ENCODE results near the gene SH3BGR.

DNA sequence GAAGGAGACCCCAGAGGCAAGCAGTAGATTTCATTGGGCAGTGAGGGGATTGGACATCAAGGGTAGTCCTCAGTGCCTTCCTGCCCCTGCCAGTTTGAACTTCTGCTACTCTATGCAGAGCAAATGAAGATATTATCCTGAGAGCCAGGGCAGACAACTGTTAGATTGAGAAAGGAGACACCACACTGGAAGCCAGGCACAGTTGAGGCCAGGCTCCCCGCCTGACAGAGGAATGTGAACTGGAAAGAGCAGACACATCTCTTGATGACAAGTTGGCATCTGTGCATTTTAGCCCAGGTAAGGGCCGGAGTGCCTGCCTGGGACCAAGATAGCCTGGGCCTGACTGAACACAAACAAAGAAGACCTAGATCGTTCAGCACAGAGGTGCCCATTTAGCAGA is 16.0 kb downstream of the SH3BGR start:
- TF ChIP-seq, protein P1, sequence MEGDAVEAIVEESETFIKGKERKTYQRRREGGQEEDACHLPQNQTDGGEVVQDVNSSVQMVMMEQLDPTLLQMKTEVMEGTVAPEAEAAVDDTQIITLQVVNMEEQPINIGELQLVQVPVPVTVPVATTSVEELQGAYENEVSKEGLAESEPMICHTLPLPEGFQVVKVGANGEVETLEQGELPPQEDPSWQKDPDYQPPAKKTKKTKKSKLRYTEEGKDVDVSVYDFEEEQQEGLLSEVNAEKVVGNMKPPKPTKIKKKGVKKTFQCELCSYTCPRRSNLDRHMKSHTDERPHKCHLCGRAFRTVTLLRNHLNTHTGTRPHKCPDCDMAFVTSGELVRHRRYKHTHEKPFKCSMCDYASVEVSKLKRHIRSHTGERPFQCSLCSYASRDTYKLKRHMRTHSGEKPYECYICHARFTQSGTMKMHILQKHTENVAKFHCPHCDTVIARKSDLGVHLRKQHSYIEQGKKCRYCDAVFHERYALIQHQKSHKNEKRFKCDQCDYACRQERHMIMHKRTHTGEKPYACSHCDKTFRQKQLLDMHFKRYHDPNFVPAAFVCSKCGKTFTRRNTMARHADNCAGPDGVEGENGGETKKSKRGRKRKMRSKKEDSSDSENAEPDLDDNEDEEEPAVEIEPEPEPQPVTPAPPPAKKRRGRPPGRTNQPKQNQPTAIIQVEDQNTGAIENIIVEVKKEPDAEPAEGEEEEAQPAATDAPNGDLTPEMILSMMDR (conservative IDR thresholded peaks at IDR 0.05; ENCODE audit: low read depth, low read length): no peak
- no peak for TF ChIP-seq EZH2 (IDR thresholded peaks at IDR 0.05; ENCODE audit: borderline replicate concordance, low read depth, low read length, poor library complexity, severe bottlenecking)
